Kidney (tissue), 14 donors: ENCODE results near the gene MYBBP1A. TPM values are rescaled to one million over a fixed set of nuclear protein-coding genes. Genes with fewer than 3 reads are reported as not detected.
A peak's percentile ranks its signal among the peaks of the same experiment; 100 is the strongest.

Experiments used
- DNase-seq, 5 donors: peaks; one replicate each; pipeline ENCODE4 v3.0.0-alpha.2; 2013 to 2020
- FAIRE-seq: peaks from 2 replicates; lab custom pipeline; 2012; peaks lifted over from hg19 to GRCh38; lab: Jason Lieb, UNC
- H3K27ac ChIP-seq, 2 donors: one replicate each; pipeline ENCODE4 v1.7.0; 2013; ENCODE audit warnings: low read depth in 2 of 2, low read length in 2 of 2, inconsistent platforms in 1 of 2
- H3K27me3 ChIP-seq: one replicate; pipeline ENCODE4 v1.7.1; 2013; ENCODE audit warnings: low read length, inconsistent platforms; ENCODE audit not compliant: control insufficient read depth, insufficient read depth
- H3K36me3 ChIP-seq, 3 donors: one replicate each; pipeline versions ENCODE4 v1.7.0 to v1.7.1; 2013; ENCODE audit warnings: low read length in 3 of 3, control low read depth in 1 of 3, inconsistent platforms in 1 of 3; ENCODE audit not compliant: insufficient read depth in 3 of 3, control insufficient read depth in 2 of 3
- H3K4me1 ChIP-seq, 3 donors: one replicate each; pipeline versions ENCODE4 v1.7.0 to v1.7.1; 2013; ENCODE audit warnings: low read length in 3 of 3, inconsistent platforms in 1 of 3, low read depth in 1 of 3; ENCODE audit not compliant: control insufficient read depth in 2 of 3, insufficient read depth in 2 of 3
- H3K4me3 ChIP-seq, 3 donors: one replicate each; pipeline versions ENCODE4 v1.7.0 to v1.8.1; 2013; ENCODE audit warnings: low read length in 3 of 3, control low read depth in 1 of 3, inconsistent platforms in 1 of 3
- H3K9ac ChIP-seq, 3 donors: one replicate each; pipeline versions ENCODE4 v1.7.0 to v1.7.1; 2013; ENCODE audit warnings: low read length in 3 of 3, control low read depth in 1 of 3, inconsistent platforms in 1 of 3
- H3K9me3 ChIP-seq, 3 donors: one replicate each; pipeline versions ENCODE4 v1.7.0 to v1.7.1; 2013; ENCODE audit warnings: low read length in 3 of 3, control low read depth in 1 of 3, inconsistent platforms in 1 of 3; ENCODE audit not compliant: control insufficient read depth in 2 of 3, insufficient read depth in 1 of 3
- CTCF ChIP-seq: IDR thresholded peaks from 3 replicates; pipeline ENCODE4 v1.5.1; 2012; ENCODE audit warnings: mild to moderate bottlenecking, moderate library complexity, borderline replicate concordance; ENCODE audit not compliant: insufficient read depth; ENCODE audit errors: extremely low read depth
- intact Hi-C: fragments of 100-400 bp; cut with DNase I; formaldehyde crosslinking; loops from one replicate; pipeline ENCODE4 v1.11.1; 2022
- polyA plus RNA-seq: library from polyadenylated mRNA; stranded (reverse); fragments of 350-450 nt; fragmentation: Illumina TruSeq; extraction: RNeasy Lipid Tissue Mini Kit (QIAGEN cat#74804); gene quantifications from one replicate; pipeline ENCODE4 v1.2.3, GENCODE V29; 2014; ENCODE audit warnings: low read depth, low replicate concordance; ENCODE audit not compliant: insufficient read depth
- total RNA-seq: library from RNA; stranded (reverse); fragmentation: NEBNext Ultra II Directional; extraction: Animal tissue kit (Norgen Biotek cat#: 25700); gene quantifications from one replicate; pipeline ENCODE4 v1.2.1, GENCODE V29; 2021
- donor health status: control.
- donor health status: control.
- donor health status: control.
- donor health status: control.
- donor health status: control.
- donor health status: DM: yes; HTN: yes; CAD: no.
- donor health status: Normal renal cell carcinoma (clear cell type).

MYBBP1A gene
- total and polyA plus RNA-seq, 2 donors from 2014 or later: 11.9 to 51.6 TPM

- TF ChIP-seq CTCF: no peak
- FAIRE-seq (no peak), DNase-seq (no peak)
- Histone ChIP-seq H3K4me1 (peaks cover 0 to 7% (median 4%) of the 10 kb centered on the region in 3 donors), H3K27ac (no peak overlapping the region), H3K36me3 (peaks cover 0 to 5% (median 2%) of the 10 kb centered on the region in 3 donors), H3K9ac (no peak overlapping the region), H3K4me3 (no peak overlapping the region), H3K9me3 (no peaks in the 10 kb centered on the region), H3K27me3 (no peaks in the 10 kb centered on the region)
- intact Hi-C loops: no loop called here
These were observed 13.0 kb downstream of the MYBBP1A start for GRCh38 chr17:4542003-4542725.

- Histone ChIP-seq H3K27ac (no peak overlapping the region), H3K27me3 (no peaks in the 10 kb centered on the region), H3K9ac (no peak overlapping the region), H3K4me3 (no peak overlapping the region), H3K9me3 (no peaks in the 10 kb centered on the region), H3K36me3 (peaks cover 0 to under 1% (median 0%) of the 10 kb centered on the region in 3 donors), H3K4me1 (peaks cover 0 to 10% (median 4%) of the 10 kb centered on the region in 3 donors)
- FAIRE-seq: no peak
- TF ChIP-seq CTCF: no peak
- intact Hi-C loops: no loop called here
- peak in 1 of 5 donors; percentile 78 for DNase-seq
These were observed 13.7 kb downstream of the MYBBP1A start for GRCh38 chr17:4541328-4542002.

GRCh38 chr17:4540687-4541327 is 14.4 kb downstream of the MYBBP1A start:
- intact Hi-C loops: no loop called here
- H3K36me3 ChIP-seq: no peaks in the 10 kb centered on the region
- H3K4me3 ChIP-seq: no peak overlapping the region
- DNase-seq (peak in 2 of 5 donors; percentile 67 to 79), FAIRE-seq (no peak)
- no peaks in the 10 kb centered on the region for H3K9me3 ChIP-seq
- no peaks in the 10 kb centered on the region for H3K27me3 ChIP-seq
- no peak overlapping the region for H3K9ac ChIP-seq
- TF ChIP-seq CTCF: no peak
- peak overlapping the region in 1 of 2 donors; percentile 22 for H3K27ac ChIP-seq
- peaks cover 0 to 12% (median 4%) of the 10 kb centered on the region in 3 donors for H3K4me1 ChIP-seq
